LoVo (cell line): Measurements from ENCODE around the gene CCDC141.
"Not testable (repeated sequence)": the region's sequence is repeated elsewhere in the genome, so short reads cannot be mapped to it uniquely, and the experiment has no call there.

ENCODE experiments used
- DNase-seq: peaks from one replicate; pipeline ENCODE4 v3.0.0-alpha.2; 2016; ENCODE audit warnings: low spot score

CCDC141 gene

GRCh38 chr2:179049546-179050311 lies at the start of gene CCDC141:
CCDC141 (minus strand) TSS chr2:179050137; CDS start chr2:179049941, 196 bp downstream.
- DNase-seq = no peak

- DNase-seq = no peak
Measured at GRCh38 chr2:179098080-179098689, 48.2 kb upstream of the CCDC141 start.

DNA sequence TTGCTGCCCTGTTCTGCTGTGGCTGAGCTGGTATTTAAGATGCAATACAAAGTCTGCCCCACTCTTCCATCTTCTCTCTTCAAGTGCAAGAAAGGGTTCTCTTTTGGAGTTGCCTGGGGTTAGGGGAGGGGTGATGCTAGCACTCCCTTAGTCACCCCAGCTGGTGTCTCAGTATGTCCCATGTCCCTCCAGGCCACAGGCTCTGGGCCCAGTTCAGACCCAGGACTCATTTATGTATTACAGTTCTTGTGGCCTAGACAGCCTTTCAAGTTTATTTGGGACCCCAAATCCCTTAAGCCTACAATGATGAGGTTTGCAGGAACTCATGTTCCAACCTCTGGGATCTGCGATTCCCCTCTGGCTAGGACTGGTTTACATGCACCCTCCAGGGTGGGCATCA lies 47.2 kb upstream of the CCDC141 start:
- DNase-seq = no peak

GRCh38 chr2:179096090-179096489 lies 46.2 kb upstream of the CCDC141 start:
- no peak for DNase-seq

DNA sequence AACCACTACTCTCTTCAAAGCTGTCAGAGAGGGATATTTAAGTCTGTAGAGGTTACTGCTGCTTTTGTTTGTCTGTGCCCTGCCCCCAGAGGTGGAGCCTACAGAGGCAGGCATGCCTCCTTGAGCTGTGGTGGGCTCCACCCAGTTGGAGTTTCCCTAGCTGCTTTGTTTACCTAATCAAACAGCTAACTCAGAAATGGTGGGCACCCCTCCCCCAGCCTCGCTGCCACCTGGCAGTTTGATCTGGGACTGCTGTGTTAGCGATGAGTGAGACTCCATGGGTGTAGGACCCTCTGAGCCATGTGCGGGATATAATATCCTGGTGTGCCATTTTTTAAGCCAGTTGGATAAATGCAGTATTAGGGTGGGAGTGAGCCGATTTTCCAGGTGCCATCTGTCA lies 43.0 kb upstream of the CCDC141 start:
- DNase-seq = not testable (repeated sequence)

DNA sequence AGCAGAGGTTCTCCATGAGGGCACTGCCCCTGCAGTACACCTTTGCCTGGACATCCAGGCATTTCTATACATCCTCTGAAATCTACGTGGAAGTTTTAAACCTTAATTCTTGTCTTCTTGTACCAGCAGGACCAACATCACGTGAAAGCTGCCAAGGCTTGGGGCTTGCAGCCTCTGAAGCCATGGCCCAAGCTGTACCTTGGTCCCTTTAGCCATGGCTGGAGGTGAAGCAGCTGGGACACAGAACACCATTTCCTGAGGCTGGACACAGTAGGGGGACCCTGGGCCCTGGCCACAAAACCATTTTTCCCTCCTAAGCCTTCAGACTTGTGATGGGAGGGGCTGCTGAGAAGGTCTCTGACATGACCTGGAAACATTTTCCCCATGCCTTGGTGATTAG lies 32.8 kb upstream of the CCDC141 start:
- DNase-seq = no peak

DNA sequence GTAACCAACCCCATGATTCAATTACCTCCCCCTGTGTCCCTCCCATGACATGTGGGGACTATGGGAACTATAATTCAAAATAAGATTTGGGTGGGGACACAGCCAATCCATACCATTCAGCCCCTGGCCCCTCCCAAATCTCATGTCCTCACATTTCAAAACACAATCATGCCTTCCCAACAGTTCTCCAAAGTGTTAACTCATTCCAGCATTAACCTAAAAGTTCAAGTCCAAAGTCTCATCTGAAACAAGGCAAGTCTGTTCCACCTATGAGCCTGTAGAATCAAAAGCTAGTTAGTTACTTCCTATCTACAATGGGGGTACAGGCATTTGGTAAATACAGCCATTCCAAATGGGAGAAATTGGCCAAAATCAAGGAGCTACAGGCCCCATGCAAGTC lies 32.0 kb upstream of the CCDC141 start:
- DNase-seq = no peak

- DNase-seq = no peak
Measured at GRCh38 chr2:179072527-179072926, 22.6 kb upstream of the CCDC141 start.

- DNase-seq = no peak
Measured at GRCh38 chr2:179071810-179072355, 21.9 kb upstream of the CCDC141 start.

DNA sequence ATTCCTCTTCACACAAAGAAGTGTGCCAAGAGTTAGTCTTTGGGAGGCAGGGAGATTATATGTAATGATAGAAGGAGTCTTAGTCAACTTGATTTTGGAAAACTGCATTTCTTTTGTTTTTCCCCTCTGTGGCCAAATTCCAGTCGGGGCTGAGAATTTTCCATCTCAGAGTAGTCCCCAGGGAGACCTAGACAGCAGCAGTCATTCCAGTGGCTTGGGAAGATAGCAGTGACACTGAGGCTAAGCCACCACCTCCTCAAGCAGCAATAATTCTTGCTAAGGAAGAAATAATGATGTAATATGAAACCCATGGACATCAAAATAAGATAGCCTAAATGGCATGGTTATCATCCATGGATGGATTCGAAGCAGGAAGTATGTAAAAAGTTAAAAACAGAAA lies 21.0 kb upstream of the CCDC141 start:
- no peak for DNase-seq

GRCh38 chr2:179069685-179070084 lies 19.7 kb upstream of the CCDC141 start:
- no peak for DNase-seq

DNA sequence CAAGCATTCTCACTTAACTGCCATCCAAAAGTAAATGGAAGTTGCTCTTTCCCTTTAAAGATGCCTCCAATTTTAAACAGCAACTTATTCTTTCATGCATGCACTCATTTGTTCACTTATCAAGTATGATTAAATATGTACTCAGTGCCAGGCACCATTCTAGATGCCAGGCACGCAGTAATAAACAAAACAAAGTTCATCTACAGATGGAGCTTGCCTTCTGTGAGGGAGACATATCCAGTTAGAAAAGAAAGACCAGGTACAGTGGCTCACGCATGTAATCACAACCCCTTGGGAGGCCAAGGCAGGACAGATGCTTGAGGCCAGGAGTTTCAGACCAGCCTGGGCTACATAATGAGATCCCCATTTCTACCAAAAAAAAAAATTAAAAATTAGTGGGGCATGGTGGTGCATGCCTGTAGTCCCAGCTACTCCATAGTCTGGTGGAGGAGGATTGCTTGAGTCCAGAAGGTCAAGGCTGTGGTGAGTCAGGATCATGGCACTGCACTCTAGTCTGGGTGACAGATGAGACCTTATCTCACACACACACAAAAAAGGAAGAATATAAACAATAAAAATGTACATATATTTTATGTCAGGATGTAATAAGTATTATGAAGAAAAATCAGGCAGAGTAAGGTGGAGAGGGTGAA lies 19.2 kb upstream of the CCDC141 start:
- DNase-seq = no peak

DNA sequence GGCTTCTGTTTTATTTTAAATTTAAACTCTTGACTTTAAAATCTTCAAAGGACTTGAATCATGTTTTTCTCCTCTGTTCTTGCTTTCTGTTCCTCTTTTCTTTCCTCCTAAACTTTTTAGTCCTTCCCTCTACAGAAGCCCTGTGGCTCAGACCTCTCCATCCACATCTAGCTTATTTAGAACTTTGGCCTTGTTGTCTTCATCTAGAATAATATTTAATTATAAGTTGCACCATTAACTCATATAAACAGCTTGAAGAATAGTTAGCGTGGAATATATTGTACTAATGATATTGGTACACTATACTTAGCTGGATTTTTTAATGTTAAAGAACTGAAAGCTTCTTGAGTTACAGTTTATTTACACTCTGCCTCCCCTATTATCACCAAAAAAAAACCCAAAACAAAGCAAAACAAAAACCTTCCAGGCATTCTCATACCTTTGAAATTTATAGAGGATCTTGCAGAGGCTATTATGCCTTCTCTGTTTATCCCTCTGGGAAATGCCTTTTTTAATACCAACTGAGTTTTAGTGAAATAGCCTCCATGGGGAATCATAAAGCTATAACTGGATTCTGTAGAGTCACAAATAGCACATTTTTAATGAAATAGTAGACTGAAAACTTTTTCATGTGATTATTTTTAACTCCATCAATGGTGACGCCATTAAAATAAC lies 9.2 kb upstream of the CCDC141 start:
- DNase-seq = no peak

DNA sequence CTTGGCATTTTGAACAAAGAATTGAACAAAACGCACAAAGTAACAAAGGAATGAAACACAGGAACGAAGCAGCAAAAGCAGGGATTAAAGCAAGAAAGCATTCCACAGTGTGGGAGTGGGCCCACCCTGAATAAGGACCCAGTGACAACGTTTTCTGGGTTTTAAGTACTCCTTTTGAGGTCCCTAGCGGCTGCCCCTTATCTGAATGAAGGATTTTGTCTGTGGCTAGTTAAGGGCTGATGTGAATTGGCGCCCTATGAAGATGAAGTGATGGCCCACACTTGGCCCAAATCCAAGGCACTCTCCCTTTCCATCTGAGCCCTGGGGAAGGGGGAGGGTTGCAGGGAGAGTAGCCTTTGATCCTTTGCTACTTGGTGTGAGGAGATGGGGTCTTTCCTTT lies 7.8 kb upstream of the CCDC141 start:
- DNase-seq = no peak

DNA sequence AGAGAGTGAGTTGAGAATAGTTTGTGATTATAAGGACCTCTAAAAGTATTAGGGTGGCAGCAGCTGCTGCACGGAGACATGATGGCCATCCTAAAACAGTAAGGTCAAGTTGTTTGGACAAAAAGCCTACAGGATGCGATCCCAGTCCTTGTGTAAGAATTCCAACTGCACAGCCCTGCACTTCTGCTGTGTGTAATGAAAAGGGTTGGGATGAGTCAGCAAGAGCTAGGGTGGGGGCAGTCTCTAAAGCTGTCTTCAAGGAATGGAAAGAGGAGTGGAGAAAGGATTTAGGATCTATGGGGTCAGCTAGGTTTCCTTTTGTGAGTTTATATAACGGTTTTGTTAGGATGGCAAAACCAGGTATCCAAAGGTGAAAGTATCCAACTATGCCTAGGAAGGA lies 3.6 kb upstream of the CCDC141 start:
- not testable (repeated sequence) for DNase-seq

DNA sequence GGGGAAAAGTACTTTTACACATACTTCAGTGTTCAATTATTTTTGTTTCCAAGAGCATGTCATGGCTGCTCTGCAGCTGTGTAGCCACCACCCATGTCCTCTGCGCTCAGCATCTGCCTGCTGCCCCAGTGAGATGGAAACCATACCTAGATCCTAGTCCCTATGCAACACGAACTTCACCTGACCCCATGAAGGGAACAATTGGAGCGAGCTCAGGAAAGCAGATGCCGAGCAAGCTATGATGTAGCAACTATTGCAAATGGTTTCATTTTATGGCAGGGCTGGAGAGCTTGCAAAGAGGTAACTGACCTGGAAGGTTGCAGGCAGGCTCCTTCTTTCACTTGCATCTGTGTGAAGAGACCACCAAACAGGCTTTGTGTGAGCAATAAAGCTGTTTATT lies 1.3 kb upstream of the CCDC141 start:
- no peak for DNase-seq

GRCh38 chr2:179050755-179051154 lies 818 bp upstream of the CCDC141 start:
- no peak for DNase-seq

- no peak for DNase-seq
Measured at GRCh38 chr2:179049203-179049545, 763 bp downstream of the CCDC141 start.

GRCh38 chr2:179048099-179048498 lies 1.8 kb downstream of the CCDC141 start:
- DNase-seq = no peak

- not testable (repeated sequence) for DNase-seq
Measured at GRCh38 chr2:179045602-179046001, 4.3 kb downstream of the CCDC141 start.

DNA sequence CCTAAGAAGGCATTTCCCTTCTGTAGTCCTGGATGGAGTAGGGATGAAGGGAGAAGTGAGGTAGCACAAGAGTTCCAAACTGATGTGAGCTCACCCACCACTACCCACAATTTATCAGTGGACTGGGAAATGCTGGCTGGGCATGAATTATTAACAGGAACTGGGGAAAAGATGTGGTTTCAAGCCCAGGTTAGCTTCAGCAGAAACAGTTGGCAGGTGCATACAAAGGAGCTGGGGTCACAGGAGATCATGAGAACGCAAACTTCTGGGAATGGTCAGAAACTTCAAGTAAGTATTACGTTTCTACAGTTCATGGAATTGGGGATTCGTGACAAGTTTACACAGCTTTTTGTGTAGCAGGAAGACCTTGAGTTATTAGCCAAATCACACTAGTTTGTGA lies 5.4 kb downstream of the CCDC141 start:
- DNase-seq = no peak

DNA sequence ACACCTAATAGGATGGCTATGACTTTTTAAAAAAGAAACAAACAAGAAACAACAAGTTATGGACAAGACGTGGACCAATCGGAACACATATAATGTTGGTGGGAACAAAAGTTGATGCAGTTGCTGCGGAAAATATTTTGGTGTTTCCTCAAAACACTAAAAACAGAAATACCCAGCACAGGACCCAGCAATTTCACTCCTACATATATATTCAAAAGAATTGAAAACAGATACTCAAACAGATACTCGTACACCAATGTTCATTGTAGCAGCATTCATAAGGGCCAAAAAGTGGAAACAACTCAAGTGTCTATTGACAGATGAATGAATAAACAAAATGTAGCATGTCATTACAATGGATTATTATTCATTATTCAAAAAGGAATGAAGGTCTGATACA lies 12.1 kb downstream of the CCDC141 start:
- no peak for DNase-seq
